ENCODE measurements around the gene MYO15B.

DNA sequence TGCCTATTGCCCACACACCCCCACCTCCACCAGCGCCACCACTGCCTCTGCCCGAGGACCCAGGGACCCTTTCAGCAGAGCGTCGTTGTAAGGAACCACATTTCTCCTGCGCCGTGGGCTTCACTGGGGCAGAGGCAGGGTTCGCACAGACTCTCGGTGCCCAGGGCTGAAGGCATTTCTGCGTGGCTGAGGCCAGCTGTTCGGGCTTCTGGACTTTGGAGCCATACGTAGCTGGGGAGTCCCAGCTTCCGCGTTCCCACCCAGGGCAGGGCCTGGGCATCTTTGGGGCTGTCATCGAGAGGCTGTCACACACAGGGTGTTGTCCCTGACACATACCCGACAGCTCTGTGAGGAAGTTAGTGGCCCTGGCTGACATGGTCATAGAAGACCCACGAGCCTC, 29.6 kb downstream of the MYO15B start:
- TF ChIP-seq, protein P1, sequence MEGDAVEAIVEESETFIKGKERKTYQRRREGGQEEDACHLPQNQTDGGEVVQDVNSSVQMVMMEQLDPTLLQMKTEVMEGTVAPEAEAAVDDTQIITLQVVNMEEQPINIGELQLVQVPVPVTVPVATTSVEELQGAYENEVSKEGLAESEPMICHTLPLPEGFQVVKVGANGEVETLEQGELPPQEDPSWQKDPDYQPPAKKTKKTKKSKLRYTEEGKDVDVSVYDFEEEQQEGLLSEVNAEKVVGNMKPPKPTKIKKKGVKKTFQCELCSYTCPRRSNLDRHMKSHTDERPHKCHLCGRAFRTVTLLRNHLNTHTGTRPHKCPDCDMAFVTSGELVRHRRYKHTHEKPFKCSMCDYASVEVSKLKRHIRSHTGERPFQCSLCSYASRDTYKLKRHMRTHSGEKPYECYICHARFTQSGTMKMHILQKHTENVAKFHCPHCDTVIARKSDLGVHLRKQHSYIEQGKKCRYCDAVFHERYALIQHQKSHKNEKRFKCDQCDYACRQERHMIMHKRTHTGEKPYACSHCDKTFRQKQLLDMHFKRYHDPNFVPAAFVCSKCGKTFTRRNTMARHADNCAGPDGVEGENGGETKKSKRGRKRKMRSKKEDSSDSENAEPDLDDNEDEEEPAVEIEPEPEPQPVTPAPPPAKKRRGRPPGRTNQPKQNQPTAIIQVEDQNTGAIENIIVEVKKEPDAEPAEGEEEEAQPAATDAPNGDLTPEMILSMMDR (IDR thresholded peaks at IDR 0.05; ENCODE audit: borderline replicate concordance, extremely low read depth, low read length, poor library complexity, severe bottlenecking) = no peak
- TF ChIP-seq EZH2 (IDR thresholded peaks at IDR 0.05; ENCODE audit: borderline replicate concordance, low read depth, low read length, severe bottlenecking) = no peak
